NCI-H2196 (cell line): Measurements from ENCODE around the gene AAGAB.

Experiments used
- DNase-seq: peaks from one replicate; lab custom pipeline; 2025; ENCODE audit not compliant: unreplicated experiment; lab: John Stamatoyannopoulos, UW

AAGAB gene

GRCh38 chr15:67190326-67190725 lies 64.1 kb downstream of the AAGAB start:
- no peak for DNase-seq

GRCh38 chr15:67189326-67190051 lies 65.0 kb downstream of the AAGAB start:
- no peak for DNase-seq

- no peak for DNase-seq
Observed at GRCh38 chr15:67188551-67189218, 65.8 kb downstream of the AAGAB start.

- DNase-seq = no peak
Observed at GRCh38 chr15:67187351-67187854, 67.1 kb downstream of the AAGAB start.

GRCh38 chr15:67186688-67187087 lies 67.8 kb downstream of the AAGAB start:
- peak; percentile 7 for DNase-seq

- DNase-seq = no peak
Observed at GRCh38 chr15:67186226-67186649, 68.2 kb downstream of the AAGAB start.

- no peak for DNase-seq
Observed at GRCh38 chr15:67185621-67186225, 68.7 kb downstream of the AAGAB start.

GRCh38 chr15:67185051-67185450 lies 69.4 kb downstream of the AAGAB start:
- no peak for DNase-seq

- no peak for DNase-seq
Observed at GRCh38 chr15:67184208-67184925, 70.1 kb downstream of the AAGAB start.

- DNase-seq = no peak
Observed at GRCh38 chr15:67183443-67184169, 70.9 kb downstream of the AAGAB start.

GRCh38 chr15:67181221-67181639 lies 73.2 kb downstream of the AAGAB start:
- no peak for DNase-seq

- no peak for DNase-seq
Observed at GRCh38 chr15:67180514-67181191, 73.8 kb downstream of the AAGAB start.

GRCh38 chr15:67180035-67180434 lies 74.4 kb downstream of the AAGAB start:
- no peak for DNase-seq

- DNase-seq = no peak
Observed at GRCh38 chr15:67179411-67179995, 75.0 kb downstream of the AAGAB start.

GRCh38 chr15:67178569-67179210 lies 75.8 kb downstream of the AAGAB start:
- no peak for DNase-seq

- no peak for DNase-seq
Observed at GRCh38 chr15:67177752-67178151, 76.7 kb downstream of the AAGAB start.

GRCh38 chr15:67176195-67176971 lies 78.1 kb downstream of the AAGAB start:
- peak; percentile 67 for DNase-seq

- DNase-seq = no peak
Observed at GRCh38 chr15:67175643-67176071, 78.8 kb downstream of the AAGAB start.
